HG03442 (cell line): Measurements from ENCODE around the gene ABCA1.
"Not testable (repeated sequence)": the region's sequence is repeated elsewhere in the genome, so short reads cannot be mapped to it uniquely, and the experiment has no call there.

Experiments used
- ATAC-seq: cut with Tn5 transposase; IDR thresholded peaks from one replicate; pipeline ENCODE4 v1.9.1; 2021; ENCODE audit warnings: mild to moderate bottlenecking, moderate library complexity; ENCODE audit not compliant: unreplicated experiment

ABCA1 gene

GRCh38 chr9:104944871-104945270, 16.9 kb upstream of the ABCA1 start:
- ATAC-seq = no peak

- ATAC-seq = no peak
These were observed 16.4 kb upstream of the ABCA1 start for GRCh38 chr9:104944356-104944755.

DNA sequence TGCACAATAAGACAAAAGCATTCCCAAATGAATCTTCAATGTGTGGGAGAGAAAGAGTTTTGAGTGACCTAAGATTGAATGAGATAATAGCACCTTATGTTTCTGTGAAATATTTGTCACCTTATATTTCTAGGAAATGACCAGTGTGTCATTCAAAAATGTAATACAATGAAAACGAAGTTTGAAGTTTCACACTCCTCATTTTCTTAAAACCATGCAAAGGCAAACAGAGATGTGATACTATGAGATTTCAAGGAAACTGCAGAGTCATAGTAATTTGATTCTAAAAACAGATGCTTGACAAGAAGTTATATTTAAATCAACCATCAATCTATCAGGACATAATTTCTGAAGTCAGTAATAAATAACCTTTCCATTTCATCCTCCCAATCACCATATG, 13.6 kb upstream of the ABCA1 start:
- no peak for ATAC-seq

DNA sequence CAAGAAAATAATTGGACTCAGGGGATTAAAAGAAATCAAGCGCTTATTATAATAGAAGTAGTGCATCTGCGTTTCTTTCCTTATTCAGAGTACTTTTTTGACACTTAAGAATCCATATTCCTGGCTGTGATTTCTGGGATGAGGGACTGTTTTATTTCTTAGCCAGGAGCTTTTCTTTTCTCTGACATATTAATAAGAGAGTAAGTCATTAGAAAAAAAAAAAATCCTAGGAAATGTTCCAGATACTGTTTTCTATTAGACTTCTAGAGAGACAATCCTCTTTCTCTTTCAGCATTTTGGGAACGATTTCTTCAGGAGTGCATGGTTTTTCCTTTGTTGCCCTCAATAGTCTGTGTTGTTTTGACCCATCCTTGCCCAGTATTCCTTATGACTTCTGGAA, 8.3 kb upstream of the ABCA1 start:
- ATAC-seq = no peak

DNA sequence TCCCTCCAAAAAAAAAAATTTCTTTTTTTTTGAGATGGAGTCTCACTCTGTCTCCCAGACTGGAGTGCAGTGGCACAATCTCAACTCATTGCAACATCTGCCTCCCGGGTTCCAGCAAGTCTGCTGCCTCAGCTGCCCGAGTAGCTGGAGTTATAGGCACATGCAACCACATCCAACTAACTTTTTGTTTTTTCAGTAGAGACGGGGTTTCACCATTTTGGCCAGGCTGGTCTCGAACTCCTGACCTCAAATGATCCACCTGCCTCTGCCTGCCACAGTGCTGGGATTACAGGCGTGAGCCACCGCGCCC, 7.5 kb upstream of the ABCA1 start:
- ATAC-seq = not testable (repeated sequence)

GRCh38 chr9:104934691-104935500, 6.9 kb upstream of the ABCA1 start:
- ATAC-seq = no peak

GRCh38 chr9:104933091-104933490, 5.1 kb upstream of the ABCA1 start:
- ATAC-seq = not testable (repeated sequence)

DNA sequence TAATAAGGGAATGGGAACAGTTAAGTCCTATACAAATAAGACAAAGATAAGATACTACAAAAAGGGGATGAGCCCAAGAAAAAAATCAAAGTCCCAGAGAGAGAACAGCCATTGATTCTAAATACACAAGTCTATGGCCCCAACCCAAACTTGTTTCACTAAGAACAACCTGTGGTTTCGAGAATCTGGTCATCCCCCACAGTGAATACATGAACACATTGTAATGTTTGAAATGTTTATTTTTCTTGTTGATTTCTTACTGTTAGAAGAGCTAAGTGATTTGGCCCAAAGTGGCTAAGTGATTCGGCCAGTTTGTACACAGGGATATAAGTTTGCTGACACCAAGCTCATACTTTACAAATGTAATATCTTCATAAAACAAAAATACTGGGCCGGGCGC, 3.3 kb upstream of the ABCA1 start:
- ATAC-seq = no peak

GRCh38 chr9:104927216-104927911, 591 bp downstream of the ABCA1 start:
- ATAC-seq = no peak

DNA sequence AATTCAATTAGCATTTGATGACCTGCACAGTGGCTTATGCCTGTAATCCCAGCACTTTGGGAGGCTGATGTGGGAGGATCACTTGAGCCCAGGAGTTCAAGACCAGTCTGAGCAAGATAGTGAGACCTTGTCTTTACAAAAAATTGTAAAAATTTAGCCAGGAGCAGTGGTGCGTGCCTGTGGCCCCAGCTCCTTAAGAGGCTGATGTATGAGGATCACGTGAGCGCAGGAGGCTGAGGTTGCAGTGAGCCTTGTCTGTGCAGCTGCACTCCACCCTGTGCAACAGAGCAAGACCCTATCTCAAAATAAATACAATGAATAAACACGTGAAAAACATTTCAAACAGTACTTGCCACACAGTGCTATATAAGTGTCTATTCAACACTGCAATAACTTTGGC, 4.2 kb downstream of the ABCA1 start:
- ATAC-seq = no peak

DNA sequence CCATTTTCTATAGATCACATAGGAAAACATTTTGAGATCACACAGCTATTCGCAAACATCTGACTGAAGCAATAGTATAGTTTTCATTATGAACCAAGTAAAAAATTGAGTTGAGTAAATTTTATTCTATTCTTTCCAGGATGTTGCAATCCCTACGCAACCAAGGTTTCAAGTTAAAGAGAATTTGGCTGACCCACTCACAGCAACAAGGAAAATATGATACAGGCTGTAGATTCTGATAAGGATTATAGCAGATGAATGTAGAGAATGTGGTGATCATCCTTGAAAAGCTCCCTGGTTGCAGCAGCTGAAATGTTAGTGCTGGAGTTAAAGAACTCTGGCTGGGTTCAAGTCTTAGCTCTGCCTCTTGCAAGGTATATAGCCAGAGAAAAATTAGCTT, 4.7 kb downstream of the ABCA1 start:
- no peak for ATAC-seq

DNA sequence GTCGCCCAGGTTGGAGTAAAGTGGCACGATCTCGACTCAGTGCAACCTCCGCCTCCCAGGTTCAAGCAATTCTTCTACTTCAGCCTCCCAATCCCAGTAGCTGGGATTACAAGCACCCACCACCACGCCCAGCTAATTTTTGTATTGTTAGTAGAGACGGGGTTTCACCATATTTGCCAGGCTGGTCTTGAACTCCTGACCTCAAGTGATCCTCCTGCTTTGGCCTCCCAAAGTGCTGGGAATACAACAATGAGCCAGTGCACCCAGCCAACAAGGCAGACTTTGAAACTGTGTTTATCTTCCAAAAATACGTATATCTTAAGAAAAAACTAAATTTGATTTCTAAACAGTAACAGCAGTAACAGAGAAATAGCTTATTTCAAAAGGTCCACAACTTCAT, 5.2 kb downstream of the ABCA1 start:
- not testable (repeated sequence) for ATAC-seq

DNA sequence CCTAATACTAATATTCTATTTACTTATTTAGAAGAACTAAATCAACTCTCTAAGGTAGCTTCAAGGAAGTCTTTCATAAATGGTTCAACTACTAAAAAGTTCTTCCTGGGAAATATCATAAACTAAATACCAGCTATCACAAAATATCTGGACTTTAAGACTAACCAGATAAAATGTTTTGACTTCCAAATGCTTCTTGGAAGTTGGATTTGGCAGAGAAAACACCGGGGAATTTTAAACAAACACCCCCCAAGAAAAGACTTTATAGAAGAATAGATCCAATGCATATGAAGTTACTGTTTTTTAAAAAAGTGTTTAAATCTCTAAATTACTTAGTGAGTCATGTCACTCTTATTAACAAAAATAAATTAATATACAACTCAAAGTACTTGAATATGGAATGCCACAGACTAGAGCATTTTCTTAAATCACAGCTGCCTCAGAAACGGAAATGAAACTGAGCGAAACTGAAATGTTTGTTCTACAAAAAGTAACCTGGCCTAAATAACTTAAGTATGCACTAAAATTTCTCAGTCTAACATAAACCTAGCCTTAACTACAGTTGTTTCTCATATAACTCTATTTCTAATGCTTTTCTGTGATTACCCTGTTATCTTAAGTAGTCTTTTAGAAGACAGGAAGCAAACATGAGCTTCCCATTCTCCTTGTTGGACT, 6.8 kb downstream of the ABCA1 start:
- no peak for ATAC-seq

DNA sequence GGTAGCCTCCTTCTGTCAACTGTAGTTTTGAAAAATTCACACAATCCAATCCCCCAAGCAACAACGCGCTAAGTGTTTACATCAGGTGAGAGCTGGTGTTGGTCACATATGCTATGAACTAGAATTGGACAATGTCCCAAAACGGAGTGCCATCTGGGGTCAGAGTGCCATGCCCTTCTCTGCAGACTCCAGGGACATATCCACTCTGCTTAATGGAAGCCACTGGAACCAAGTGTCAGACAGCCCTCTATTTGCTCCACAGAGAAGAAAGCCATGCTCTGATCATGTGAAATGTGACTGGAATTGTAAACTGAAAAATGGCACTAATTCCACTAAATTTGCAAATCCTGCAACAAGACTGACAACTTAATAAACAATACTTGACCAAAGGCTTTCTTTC, 12.2 kb downstream of the ABCA1 start:
- ATAC-seq = no peak

DNA sequence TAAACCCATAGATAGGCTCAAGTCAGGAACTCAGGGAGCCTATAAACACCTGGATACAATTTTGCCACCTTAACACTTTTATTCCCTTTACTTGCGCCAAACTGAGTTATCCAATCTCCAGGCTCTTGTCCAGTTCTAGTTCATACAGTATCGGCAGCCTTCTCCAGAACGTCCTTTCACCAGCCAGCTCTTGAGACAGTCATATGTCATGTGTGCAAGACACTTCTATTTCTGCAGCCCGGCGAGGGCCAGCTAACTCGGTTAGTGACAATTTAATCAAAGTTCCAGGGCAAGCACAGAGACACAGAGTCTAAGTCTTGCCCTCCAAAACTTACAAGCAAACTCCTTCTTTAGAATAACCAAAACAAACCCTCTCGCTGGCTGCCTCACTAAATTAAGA, 12.9 kb downstream of the ABCA1 start:
- ATAC-seq = no peak

DNA sequence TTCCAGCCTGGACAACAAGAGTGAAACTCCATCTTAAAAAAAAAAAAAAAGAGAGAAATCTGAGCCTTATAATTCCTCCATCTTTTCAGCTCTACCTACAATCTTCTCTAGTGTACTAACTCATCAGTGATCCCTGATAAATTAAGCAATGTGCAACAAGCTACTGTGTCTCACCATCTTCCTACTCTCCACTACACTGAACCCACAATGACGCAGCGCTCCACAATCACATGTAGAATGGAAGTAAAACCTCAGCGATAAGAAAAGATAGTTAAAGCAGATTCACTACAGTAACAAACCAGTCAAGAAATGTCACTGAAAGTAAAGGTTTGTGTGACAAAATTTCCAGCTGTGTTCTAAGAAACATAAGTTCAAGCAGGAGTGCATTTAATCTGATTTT, 13.5 kb downstream of the ABCA1 start:
- ATAC-seq = no peak

GRCh38 chr9:104912606-104913005, 15.3 kb downstream of the ABCA1 start:
- ATAC-seq = no peak

DNA sequence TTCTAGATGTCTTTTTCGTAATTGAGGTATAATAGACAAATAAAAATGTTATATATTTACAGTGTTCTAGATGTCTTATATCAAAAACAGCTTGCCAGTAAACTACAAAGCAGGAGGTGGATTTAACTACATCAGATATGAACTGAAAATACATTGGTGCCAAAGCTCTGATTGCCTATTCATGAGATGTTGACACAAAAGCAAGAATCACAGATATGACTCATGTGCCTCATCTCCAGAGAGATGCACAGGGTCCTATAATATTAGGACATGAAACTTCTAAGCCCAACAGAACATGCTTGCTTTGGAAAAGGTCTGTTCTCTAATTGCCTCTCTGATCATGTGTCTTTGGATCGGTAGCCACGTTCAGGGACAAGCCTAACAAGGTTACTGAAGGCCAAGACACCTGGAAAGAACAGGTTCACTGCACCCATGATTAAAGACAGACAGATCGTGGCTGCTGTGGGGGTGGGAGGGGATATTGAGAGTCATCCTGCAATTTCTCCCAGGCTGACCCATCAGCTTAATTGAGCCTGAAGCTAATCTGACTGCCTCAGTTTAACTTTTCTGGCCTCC, 16.8 kb downstream of the ABCA1 start:
- ATAC-seq = no peak

DNA sequence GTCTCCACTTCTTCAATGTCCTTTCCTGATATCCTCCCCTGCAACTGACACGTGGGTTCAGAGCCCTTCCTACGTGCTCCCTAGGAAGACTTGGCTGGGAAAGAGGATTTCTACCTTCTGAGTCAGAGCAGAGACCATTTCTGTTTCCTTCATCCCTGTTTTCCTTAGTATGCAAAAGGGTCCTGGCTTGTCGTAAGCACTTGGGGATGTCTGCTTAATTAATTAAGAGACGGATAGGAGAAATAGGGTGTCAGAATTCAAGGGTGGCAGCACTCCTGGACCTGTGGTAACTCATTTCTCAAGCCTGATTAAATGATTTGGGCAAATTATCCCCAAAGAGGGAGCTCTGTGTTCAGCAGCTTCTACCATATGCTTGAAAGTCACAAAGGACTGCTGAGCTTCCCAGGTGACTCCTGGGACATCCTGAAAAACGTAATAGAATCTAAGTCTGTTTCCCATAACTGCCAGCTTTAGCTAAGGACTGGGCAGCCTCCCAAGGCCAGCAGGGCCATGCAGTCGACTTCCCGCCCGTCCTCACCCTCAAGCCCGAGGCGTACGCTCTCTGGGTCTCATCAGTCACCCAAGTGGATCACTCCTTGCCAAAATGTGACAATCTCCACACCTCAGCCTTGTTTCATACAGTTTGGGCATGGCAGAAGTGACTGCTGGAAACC, 20.5 kb downstream of the ABCA1 start:
- ATAC-seq = no peak

GRCh38 chr9:104906441-104907277, 21.3 kb downstream of the ABCA1 start:
- no peak for ATAC-seq
